Stimulated activated naive B cell treated with anti-CD40 and anti-IgM and Interleukin-4, amounts not matched to agents 10 μg/mL and 1 μg/mL and 100 μg/mL, for 72 hours (primary cell): ENCODE data around the gene CD6.

Experiments
- ATAC-seq, 2 donors: fragments of 150-1000 bp; cut with Tn5 transposase; replicated peaks; 2 replicates each; pipeline ENCODE4 v1.10.0; 2021; ENCODE audit warnings: moderate library complexity in 1 of 2
- DNase-seq: peaks from one replicate; pipeline ENCODE4 v3.0.0; 2021
- H3K27ac Mint-ChIP-seq: one replicate; pipeline ENCODE4 v1.8.0; 2022; ENCODE audit warnings: mild to moderate bottlenecking, mixed read lengths
- H3K27me3 Mint-ChIP-seq, 2 donors: one replicate each; pipeline ENCODE4 v1.8.0; 2022; ENCODE audit warnings: mixed read lengths in 2 of 2
- H3K36me3 Mint-ChIP-seq, 2 donors: one replicate each; pipeline ENCODE4 v1.8.0; 2022; ENCODE audit warnings: mixed read lengths in 2 of 2, mild to moderate bottlenecking in 1 of 2
- H3K4me1 Mint-ChIP-seq, 2 donors: one replicate each; pipeline ENCODE4 v1.8.0; 2022; ENCODE audit warnings: mixed read lengths in 2 of 2, mild to moderate bottlenecking in 1 of 2
- H3K4me3 Mint-ChIP-seq, 2 donors: one replicate each; pipeline ENCODE4 v1.8.0; 2022; ENCODE audit warnings: mild to moderate bottlenecking in 2 of 2, mixed read lengths in 2 of 2, moderate library complexity in 1 of 2
- H3K9me3 Mint-ChIP-seq, 2 donors: one replicate each; pipeline ENCODE4 v1.8.0; 2022; ENCODE audit warnings: mixed read lengths in 2 of 2, mild to moderate bottlenecking in 1 of 2

The CD6 gene

DNA sequence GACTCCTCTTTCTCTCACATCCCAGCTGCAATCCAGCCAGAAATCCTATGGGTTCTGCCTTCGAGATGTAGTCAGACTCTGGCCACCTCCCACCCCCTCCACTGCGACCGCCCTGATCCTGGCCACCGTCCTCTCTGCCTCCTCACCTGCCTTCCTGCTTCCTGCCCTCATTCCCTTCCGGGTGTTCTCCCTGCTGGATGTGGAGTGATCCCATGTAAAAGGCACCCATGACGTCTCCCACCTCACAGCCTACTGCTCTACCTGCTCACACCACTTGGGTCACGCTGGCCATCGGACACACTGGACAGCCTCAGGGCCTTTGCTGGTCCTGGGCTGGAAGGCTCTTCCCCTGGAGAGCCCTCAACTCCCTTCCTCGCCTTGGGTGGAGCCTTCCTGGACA is 97.1 kb downstream of the CD6 start:
- Mint-ChIP-seq H3K4me1 (peaks cover 51 to 86% of the 10 kb centered on the region in 2 donors), H3K9me3 (peaks cover 0 to 3% of the 10 kb centered on the region in 2 donors), H3K4me3 (no peak overlapping the region), H3K27ac (peak overlapping the region; percentile 91), H3K27me3 (no peaks in the 10 kb centered on the region), H3K36me3 (peaks cover 50 to 71% of the 10 kb centered on the region in 2 donors)
- DNase-seq (no peak), ATAC-seq (no peak)

DNA sequence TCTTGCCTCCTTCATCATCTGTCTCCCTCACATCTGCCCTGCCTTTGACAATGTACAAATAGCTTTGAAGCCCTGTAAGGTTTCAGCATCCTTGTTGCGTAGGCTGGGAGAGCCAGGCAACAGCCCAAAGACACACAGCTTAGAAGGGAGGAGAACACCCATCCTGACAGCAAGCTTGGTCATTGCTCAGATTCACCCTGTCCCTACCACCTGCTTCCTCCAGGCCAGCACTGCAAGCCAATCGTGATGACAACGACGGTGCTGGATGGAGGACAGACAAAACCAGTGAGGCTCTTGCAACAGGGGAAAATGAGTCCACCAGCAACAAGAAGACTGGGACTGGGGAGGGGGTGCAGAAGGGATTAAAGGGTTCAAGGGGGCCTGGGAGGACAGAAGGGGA is 97.9 kb downstream of the CD6 start:
- peaks cover 55 to 73% of the 10 kb centered on the region in 2 donors for H3K36me3 Mint-ChIP-seq
- DNase-seq: no peak
- no peak overlapping the region for H3K4me3 Mint-ChIP-seq

More for the DNA sequence above, 97.9 kb downstream of the CD6 start:
- Mint-ChIP-seq H3K4me1 (peaks cover 56 to 91% of the 10 kb centered on the region in 2 donors), H3K9me3 (peaks cover 0 to 3% of the 10 kb centered on the region in 2 donors), H3K27ac (peak overlapping the region; percentile 91), H3K27me3 (no peaks in the 10 kb centered on the region)
- ATAC-seq: no peak
